ENCODE measurements around the gene GPBP1.
A peak's percentile ranks its signal among the peaks of the same experiment; 100 is the strongest.

Gene GPBP1

GRCh38 chr5:57299986-57300385 is 126.1 kb downstream of the GPBP1 start:
- TF ChIP-seq EZH2 (optimal IDR thresholded peaks at IDR 0.05; ENCODE audit: low read depth, low read length) (no peak), CTCF (IDR thresholded peaks at IDR 0.05; ENCODE audit: low read length) (no peak), EZH2phosphoT487 (IDR thresholded peaks at IDR 0.05; ENCODE audit: low read length) (no peak)
- H3K9me2 ChIP-seq (replicated peaks; ENCODE audit: insufficient read depth, low read length) = no peaks in the 10 kb centered on the region
- no peaks in the 10 kb centered on the region for H3K9me3 ChIP-seq (replicated peaks; ENCODE audit: insufficient read depth, low read length)
- no peaks in the 10 kb centered on the region for H3K27me3 ChIP-seq (replicated peaks; ENCODE audit: insufficient read depth, low read length)
- H3K4me1 ChIP-seq (ENCODE audit: low read length) = peaks cover 15% of the 10 kb centered on the region
- no peaks in the 10 kb centered on the region for H3K79me2 ChIP-seq (ENCODE audit: low read length)
- no peak overlapping the region for H3K9ac ChIP-seq (ENCODE audit: low read length)
- no peak overlapping the region for H3K4me3 ChIP-seq (ENCODE audit: low read length)
- no peak overlapping the region for H2AFZ ChIP-seq (ENCODE audit: low read length)
- no peaks in the 10 kb centered on the region for H3K36me3 ChIP-seq (replicated peaks; ENCODE audit: insufficient read depth, low read length)
- H3F3A ChIP-seq (ENCODE audit: insufficient read depth, low read length) = 0 out of 2 replicates have a peak, but pooled peaks cover 4% of the 10 kb centered on the region
- DNase-seq = no peak
- H4K20me1 ChIP-seq (ENCODE audit: insufficient read depth, low read length) = no peaks in the 10 kb centered on the region
- H3K4me2 ChIP-seq (ENCODE audit: low read depth, low read length) = no peak overlapping the region
- no peak overlapping the region for H3K27ac ChIP-seq (ENCODE audit: low read length)

- H3F3A ChIP-seq (ENCODE audit: insufficient read depth, low read length) = 0 out of 2 replicates have a peak, but pooled peaks cover 4% of the 10 kb centered on the region
- H3K27me3 ChIP-seq (replicated peaks; ENCODE audit: insufficient read depth, low read length) = no peaks in the 10 kb centered on the region
- no peak overlapping the region for H2AFZ ChIP-seq (ENCODE audit: low read length)
- H3K27ac ChIP-seq (ENCODE audit: low read length) = no peak overlapping the region
- H3K79me2 ChIP-seq (ENCODE audit: low read length) = no peaks in the 10 kb centered on the region
- peaks cover 15% of the 10 kb centered on the region for H3K4me1 ChIP-seq (ENCODE audit: low read length)
- peak; percentile 76 for DNase-seq
- H3K36me3 ChIP-seq (replicated peaks; ENCODE audit: insufficient read depth, low read length) = no peaks in the 10 kb centered on the region
- TF ChIP-seq CTCF (IDR thresholded peaks at IDR 0.05; ENCODE audit: low read length) (peak; percentile 30), EZH2 (optimal IDR thresholded peaks at IDR 0.05; ENCODE audit: low read depth, low read length) (no peak), EZH2phosphoT487 (IDR thresholded peaks at IDR 0.05; ENCODE audit: low read length) (no peak)
- H3K4me3 ChIP-seq (ENCODE audit: low read length) = no peak overlapping the region
- H4K20me1 ChIP-seq (ENCODE audit: insufficient read depth, low read length) = no peaks in the 10 kb centered on the region
- no peaks in the 10 kb centered on the region for H3K9me3 ChIP-seq (replicated peaks; ENCODE audit: insufficient read depth, low read length)
- no peaks in the 10 kb centered on the region for H3K9me2 ChIP-seq (replicated peaks; ENCODE audit: insufficient read depth, low read length)
- H3K9ac ChIP-seq (ENCODE audit: low read length) = no peak overlapping the region
- no peak overlapping the region for H3K4me2 ChIP-seq (ENCODE audit: low read depth, low read length)
Observed at GRCh38 chr5:57302164-57302563, 128.3 kb downstream of the GPBP1 start.

- H3K79me2 ChIP-seq (ENCODE audit: low read length) = no peaks in the 10 kb centered on the region
- no peak overlapping the region for H3K4me2 ChIP-seq (ENCODE audit: low read depth, low read length)
- H3K9me2 ChIP-seq (replicated peaks; ENCODE audit: insufficient read depth, low read length) = no peaks in the 10 kb centered on the region
- no peaks in the 10 kb centered on the region for H3K36me3 ChIP-seq (replicated peaks; ENCODE audit: insufficient read depth, low read length)
- H3F3A ChIP-seq (ENCODE audit: insufficient read depth, low read length) = 0 out of 2 replicates have a peak, but pooled peaks cover 4% of the 10 kb centered on the region
- H3K9ac ChIP-seq (ENCODE audit: low read length) = no peak overlapping the region
- H3K4me1 ChIP-seq (ENCODE audit: low read length) = peaks cover 14% of the 10 kb centered on the region
- H2AFZ ChIP-seq (ENCODE audit: low read length) = no peak overlapping the region
- H3K4me3 ChIP-seq (ENCODE audit: low read length) = no peak overlapping the region
- no peaks in the 10 kb centered on the region for H3K9me3 ChIP-seq (replicated peaks; ENCODE audit: insufficient read depth, low read length)
- no peak for TF ChIP-seq CTCF (IDR thresholded peaks at IDR 0.05; ENCODE audit: low read length)
- no peak for TF ChIP-seq EZH2 (optimal IDR thresholded peaks at IDR 0.05; ENCODE audit: low read depth, low read length)
- TF ChIP-seq EZH2phosphoT487 (IDR thresholded peaks at IDR 0.05; ENCODE audit: low read length) = no peak
- H3K27me3 ChIP-seq (replicated peaks; ENCODE audit: insufficient read depth, low read length) = no peaks in the 10 kb centered on the region
- no peaks in the 10 kb centered on the region for H4K20me1 ChIP-seq (ENCODE audit: insufficient read depth, low read length)
- DNase-seq = no peak
- no peak overlapping the region for H3K27ac ChIP-seq (ENCODE audit: low read length)
Observed at GRCh38 chr5:57302643-57303042, 128.8 kb downstream of the GPBP1 start.
